ENCODE measurements around the gene NUCB1.
"Not testable (repeated sequence)": the region's sequence is repeated elsewhere in the genome, so short reads cannot be mapped to it uniquely, and the experiment has no call there.

NUCB1 gene

DNA sequence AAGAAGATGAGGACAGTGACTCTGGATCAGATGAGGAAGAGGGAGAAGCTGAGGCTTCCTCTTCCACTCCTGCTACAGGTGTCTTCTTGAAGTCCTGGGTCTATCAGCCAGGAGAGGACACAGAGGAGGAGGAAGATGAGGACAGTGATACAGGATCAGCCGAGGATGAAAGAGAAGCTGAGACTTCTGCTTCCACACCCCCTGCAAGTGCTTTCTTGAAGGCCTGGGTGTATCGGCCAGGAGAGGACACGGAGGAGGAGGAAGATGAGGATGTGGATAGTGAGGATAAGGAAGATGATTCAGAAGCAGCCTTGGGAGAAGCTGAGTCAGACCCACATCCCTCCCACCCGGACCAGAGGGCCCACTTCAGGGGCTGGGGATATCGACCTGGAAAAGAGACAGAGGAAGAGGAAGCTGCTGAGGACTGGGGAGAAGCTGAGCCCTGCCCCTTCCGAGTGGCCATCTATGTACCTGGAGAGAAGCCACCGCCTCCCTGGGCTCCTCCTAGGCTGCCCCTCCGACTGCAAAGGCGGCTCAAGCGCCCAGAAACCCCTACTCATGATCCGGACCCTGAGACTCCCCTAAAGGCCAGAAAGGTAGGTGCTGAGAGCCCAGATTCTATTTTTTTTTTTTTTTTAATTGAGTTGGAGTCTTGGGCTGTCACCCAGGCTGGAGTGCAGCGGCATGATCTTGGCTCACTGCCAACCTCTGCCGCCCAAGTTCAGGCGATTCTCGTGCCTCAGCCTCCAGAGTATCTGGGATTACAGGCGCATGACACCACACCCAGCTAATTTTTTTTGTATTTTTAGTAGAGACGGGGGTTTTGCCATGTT, 25.6 kb upstream of the NUCB1 start:
- DNase-seq (ENCODE audit: low spot score): no peak

DNA sequence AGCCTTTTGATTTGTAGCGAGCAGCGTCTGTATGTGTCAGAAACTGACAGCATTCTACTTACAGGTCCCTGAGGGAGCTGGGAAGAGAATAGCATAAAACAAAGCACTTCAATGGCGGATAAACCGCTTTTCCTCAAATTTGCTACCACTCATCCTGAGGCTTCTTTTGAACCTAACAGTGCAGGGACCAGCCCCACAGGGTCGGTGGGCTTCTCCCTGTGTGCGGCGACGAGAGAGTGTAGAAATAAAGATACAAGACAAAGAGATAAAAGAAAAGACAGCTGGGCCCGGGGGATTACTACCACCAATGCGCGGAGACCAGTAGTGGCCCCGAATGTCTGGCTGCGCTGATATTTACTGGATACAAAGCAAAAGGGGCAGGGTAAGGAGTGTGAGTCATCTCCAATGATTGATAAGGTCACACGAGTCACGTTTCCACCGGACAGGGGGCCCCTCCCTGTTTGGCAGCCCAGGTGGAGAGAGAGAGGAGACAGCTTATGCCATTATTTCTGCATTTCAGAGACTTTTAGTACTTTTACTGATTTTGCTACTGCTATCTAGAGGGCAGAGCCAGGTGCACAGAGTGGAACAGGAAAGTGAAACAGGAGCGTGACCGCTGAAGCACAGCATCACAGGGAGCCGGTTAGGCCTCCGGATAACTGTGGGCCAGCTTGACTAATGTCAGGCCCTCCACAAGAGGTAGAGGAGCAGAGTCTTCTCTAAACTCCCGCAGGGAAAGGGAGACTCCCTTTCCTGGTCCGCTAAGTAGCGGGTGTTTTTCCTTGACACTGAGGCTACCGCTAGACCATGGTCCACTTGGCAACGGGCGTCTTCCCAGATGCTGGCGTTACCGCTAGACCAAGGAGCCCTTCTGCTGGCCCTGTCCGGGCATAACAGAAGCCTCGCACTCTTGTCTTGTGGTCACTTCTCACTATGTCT, 23.8 kb upstream of the NUCB1 start:
- peak; percentile 61 for DNase-seq (ENCODE audit: low spot score)

DNA sequence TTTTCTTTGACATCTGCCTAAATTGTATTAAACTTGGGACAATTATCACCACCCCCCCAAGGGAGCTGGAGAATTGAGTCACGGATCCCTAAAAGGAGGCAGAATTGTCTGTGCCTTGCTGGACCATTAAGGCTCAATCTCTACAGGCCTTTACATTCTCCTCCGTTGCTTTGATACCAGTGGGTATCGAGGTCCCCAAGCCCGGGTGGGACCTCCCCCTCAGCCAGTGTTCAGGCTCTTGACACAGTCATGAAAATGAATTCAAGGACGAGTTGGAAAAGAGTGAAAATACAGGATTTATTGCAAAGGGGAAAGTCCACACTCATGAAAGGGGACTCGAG, 22.3 kb upstream of the NUCB1 start:
- DNase-seq (ENCODE audit: low spot score): no peak

DNA sequence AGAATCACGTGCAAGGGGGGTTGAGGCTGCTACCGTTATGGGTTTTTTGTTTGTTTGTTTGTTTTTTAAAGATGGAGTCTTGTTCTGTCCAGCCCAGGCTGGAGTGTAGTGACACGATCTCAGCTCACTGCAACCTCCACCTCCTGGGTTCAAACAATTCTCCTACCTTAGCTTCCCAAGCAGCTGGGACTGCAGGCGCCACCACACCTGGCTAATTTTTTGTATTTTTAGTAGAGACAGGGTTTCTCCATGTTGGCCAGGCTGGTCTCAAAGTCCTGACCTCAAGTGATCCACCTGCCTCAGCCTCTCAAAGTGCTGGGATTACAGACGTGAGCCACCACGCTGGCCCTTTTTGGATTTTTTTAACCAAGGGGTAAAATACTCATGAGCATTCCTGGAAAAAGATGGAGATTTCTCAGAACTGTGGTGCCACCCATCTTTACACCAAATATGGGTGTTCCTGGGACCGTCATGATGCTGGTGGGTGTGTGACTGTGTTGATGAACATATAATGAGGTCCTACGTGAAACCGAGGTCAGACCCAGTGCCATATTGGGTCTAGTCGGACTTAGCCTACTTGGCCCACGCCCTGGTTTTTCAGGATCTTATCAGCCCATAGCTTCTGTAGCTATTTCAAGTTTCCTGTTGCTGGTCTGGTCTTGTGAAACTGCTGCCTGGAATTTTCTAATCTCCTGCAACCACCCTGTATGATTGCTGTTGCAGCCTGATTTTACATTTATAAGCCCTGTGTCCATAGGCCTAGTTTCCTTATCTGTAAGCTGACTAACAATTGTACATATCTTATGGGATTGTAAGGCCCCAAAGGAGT, 21.7 kb upstream of the NUCB1 start:
- DNase-seq (ENCODE audit: low spot score): peak; percentile 41

DNA sequence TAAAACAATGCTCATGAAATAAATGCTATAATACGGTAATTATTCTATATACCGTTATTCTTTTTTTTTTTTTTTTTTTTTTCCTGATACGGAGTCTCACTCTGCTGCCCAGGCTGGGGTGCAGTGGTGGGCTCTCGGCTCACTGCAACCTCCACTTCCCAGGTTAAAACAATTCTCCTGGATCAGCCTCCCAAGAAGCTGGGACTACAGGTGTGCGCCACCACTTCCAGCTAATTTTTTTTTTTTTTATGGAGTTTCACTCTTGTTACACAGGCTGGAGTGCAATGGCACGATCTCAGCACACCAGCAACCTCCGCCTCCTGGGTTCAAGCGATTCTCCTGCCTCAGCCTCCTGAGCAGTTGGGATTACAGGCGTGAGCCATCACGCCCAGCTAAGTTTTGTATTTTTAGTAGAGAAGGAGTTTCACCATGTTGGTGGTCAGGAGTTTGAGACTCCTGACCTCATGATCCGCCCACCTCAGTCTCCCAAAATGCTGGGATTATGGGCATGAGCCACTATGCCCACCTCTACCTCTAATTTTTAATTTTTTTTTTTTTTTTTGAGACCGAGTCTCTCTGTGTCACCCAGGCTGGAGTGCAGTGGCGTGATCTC, 21.0 kb upstream of the NUCB1 start:
- DNase-seq (ENCODE audit: low spot score): no peak

DNA sequence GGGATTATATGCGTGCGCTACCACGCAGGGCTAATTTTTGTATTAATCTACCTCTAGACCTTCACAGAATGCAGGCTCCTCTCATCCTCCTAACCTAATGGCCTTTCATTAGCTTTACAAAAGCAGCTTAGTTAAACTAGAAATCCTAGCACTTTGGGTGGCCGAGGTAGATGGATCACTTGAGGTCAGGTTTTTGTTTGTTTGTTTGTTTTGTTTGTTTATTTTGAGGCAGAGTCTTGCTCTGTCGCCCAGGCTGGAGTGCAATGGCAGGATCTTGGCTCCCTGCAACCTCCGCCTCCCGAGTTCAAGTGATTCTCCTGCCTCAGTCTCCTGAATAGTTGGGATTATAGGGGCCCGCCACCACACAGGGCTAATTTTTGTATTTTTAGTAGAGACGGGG, 20.4 kb upstream of the NUCB1 start:
- DNase-seq (ENCODE audit: low spot score): not testable (repeated sequence)

DNA sequence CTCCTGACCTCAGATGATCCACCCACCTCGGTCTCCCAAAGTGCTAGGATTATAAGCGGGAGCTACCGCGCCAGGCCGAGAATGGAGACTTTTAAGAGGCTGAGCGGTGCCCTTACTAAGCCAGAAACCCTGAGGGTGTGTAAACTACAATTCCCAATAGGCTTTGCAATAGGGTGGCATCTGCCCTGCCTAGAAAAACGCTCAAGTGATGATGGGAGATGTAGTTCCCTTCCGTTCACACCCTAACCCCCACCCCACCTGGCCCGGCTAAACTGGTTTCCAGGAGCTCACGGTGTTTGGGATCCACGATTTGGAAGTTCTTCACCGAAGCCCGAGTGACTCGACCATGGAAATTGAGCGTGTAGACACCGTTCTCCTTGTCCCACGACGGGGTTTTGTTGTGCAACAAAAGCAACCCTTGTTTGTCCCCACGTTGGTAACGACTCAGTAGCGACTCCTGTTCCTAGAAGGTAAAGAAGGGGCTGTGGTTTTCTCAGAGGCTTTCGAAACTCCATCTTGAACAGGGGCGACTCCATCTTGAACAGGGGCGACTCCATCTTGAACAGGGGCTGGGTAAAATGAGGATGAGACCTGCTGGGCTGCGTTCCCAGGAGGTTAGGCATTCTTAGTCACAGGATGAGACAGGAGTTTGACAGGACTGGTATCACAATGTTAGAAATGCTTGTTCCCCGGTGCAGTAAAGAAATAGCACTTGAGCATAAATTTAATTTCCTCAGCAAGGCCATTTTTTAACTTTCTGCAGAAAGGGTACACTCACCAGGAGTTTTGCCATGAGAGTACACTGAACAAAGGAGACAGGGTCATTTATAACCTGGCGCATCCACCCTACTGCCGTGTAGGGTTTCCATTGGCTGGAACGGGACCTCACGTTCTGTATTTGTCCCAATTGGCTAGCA, 18.1 kb upstream of the NUCB1 start:
- DNase-seq (ENCODE audit: low spot score): peak; percentile 31

DNA sequence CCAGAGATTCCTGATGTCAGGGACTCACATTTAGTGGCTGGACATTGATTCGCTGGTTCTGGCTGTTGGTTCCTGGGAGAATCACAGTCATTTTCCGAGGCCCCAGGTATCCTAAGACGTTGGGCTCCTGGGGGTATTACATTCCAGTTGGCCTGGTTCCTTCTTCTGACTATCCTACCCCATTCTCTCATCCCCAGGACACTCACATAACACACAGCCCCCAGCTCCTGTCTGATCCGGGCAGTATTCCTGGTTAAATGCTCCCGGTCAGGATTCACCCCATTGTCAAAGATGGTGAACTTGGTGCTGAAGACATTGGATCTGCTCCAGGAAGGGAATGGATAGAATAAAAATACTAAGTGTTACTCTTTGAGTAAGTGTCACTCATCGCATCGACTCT, 16.4 kb upstream of the NUCB1 start:
- no peak for DNase-seq (ENCODE audit: low spot score)

DNA sequence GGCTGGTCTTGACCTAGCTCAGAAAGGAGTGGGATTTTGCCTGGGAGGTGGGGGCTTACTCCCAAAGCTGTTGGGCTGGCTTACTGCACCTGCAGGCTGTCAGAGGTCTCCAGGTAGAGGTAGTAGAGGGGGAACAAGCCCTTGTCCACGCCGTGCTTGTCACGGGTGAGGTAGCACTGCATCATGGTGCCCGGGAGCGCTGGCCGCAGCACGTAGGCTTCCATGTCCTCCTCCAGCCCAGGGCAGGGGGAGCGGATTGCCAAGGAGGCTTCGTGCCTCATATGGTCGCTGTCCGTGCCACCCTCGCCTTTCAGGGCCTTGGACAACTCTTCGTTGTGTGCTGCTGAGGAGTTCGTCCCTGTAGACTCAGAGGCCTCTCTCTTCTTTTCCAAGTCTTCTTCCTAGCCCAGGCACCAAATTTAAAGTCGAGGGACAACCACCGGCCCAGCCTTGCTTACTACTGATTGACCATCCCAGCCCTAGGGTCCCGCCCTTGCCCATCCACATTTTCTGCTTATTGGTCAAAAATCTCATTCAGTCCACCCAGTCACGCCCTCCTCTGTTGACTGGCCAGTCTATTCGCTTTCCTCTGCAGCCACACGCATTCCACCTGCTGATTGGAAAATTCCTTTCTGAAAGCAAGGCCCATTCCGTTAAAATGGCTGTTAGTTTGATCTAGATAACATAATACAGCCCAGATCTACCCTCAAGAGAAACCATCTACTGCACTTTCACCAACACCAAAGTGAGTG, 12.1 kb upstream of the NUCB1 start:
- no peak for DNase-seq (ENCODE audit: low spot score)

DNA sequence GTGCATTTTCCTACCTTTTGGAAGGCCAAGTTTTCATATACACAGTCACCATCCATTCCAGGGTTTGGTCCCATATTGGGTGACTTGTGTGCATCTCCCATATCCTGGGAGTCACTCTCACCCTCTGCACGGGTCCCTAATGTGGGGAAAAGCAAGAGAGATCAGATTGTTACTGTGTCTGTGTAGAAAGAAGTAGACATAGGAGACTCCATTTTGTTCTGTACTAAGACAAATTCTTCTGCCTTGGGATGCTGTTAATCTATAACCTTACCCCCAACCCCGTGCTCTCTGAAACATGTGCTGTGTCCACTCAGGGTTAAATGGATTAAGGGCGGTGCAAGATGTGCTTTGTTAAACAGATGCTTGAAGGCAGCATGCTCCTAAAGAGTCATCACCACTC, 10.6 kb upstream of the NUCB1 start:
- not testable (repeated sequence) for DNase-seq (ENCODE audit: low spot score)

DNA sequence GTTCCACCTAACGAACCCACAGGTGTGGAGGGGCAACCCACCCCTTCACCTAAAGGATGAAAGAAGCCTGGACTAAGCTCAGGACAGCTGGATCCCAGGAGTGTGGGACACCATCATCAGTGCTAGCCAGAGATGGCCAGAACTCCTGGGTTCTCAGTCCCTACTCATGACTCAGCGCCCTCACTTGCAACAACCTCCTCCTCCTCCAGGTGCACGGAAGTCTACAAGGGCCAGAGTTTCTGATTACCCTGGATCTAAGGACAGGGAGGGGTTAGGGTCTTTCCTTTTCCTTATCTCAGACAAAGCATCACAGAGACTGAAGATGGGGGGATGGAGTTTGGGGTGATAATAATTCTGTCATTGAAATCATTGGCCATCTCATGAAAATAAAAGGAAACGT, 9.6 kb upstream of the NUCB1 start:
- no peak for DNase-seq (ENCODE audit: low spot score)

DNA sequence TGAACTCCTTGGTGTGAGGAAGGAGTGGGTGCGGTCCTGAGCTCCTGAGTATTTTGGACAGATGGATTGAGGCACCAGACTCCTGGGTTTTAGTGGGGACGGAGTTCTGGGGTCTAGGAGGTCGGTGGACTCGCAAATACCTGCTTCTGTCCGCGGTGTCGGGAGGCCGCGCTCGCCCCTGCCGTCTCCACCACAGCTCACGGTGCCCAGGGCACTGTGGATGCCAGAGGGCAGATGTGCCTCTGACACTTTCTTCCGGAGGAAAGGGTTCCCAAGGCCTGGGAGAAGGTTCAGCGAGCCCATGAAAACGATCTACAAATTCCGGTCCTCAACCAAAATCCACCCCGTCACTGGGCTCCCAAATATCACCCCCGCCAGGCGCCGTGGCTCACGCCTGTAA, 4.9 kb upstream of the NUCB1 start:
- DNase-seq (ENCODE audit: low spot score): no peak

DNA sequence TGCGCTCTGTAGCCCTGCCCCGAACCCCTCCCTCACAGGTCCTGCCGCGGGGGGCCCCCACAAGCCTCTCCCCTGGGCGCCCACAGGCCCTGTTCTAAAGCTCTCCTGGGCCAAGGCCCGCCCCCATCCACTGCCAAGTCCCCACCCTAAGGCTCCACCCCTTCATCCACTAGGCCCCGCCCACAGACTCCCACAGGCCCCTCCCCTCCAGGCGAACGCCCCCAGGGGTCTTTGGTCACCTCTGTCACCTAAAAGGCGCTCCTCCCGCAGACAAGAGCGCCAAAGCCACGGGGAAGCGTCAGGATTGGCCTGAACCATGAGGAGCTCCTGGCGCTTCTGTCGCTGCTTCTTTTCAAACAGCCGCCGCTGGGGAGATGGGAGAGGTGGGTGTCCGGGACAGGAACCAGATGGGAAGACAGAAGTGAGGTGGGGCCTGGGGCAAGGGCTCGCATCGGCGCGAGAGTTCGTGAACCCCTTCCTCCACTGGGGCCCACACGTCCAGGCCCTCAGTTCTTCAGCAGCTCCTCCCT, 3.9 kb upstream of the NUCB1 start:
- peak; percentile 63 for DNase-seq (ENCODE audit: low spot score)

DNA sequence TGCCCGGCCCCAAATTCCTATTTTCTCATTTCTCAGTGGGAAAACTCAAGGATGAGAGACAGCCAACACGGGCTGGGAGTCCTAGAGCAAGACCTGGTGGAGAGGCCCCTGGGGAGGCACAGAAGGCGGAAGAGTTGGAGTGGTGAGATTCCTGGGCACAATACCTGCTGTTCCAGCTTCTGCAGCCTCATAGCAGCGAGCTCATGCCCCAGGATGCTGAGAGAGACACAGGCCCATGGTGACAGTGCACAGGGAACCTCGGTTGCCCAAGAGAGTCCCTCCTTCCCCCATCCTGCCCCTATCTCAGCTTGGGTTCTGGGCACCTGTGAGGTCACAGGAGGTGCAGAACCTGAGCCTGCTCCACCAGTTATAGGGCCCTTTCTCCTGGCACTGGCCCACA, 2.9 kb upstream of the NUCB1 start:
- no peak for DNase-seq (ENCODE audit: low spot score)

DNA sequence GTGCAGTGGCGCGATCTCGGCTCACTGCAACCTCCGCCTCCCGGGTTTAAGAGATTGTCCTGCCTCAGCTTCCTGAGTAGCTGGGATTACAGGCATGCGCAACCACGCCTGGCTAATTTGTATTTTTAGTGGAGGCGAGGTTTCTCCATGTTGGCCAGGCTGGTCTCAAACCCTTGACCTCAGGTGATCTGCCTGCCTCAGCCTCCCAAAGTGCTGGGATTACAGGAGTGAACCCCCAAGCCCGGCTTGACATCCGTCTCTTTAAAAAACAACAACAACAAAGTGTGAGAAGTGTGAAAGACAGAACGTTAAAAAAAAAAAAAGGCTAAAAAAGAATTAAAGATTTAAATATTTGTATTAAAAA, 744 bp upstream of the NUCB1 start:
- not testable (repeated sequence) for DNase-seq (ENCODE audit: low spot score)

DNA sequence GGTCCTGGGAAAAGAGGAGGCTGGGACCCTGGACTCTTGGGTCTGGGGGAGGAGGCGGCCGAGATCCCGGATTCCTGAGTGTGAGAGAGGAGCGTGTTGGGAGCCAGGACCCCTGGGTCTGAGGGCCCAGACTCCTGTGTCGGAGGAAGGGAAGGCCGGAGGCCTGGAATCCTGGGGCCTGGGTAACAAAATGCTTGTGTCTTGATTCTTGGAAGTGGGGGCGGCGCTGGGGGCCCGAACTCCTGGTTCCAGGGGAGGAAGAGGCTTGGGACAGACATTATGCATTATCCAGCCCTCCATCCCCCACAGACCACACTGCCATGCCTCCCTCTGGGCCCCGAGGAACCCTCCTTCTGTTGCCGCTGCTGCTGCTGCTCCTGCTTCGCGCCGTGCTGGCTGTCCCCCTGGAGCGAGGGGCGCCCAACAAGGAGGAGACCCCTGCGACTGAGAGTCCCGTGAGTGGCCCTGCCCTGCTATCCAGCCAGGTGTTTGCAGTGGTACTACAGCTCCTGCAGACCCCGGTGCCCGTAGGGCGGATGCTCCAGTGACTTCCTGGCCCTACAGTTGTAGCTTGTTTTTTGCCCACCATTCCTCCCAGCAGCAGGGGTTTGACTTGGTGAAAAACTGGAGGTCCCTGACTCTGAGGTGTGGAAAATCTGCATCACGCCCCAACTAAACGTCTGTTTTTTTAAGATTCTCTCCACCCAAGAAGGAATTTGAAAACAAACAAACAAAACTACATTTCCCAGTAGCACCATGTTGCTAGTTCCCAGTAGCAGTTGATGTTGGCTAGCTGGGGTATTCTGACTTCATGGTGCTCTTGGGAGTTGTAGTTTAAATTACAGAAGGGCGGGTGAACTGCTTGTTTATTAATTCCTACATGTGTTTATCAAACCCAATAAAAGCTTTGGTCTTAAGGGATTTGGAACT, 630 bp downstream of the NUCB1 start:
- DNase-seq (ENCODE audit: low spot score): peak; percentile 61

DNA sequence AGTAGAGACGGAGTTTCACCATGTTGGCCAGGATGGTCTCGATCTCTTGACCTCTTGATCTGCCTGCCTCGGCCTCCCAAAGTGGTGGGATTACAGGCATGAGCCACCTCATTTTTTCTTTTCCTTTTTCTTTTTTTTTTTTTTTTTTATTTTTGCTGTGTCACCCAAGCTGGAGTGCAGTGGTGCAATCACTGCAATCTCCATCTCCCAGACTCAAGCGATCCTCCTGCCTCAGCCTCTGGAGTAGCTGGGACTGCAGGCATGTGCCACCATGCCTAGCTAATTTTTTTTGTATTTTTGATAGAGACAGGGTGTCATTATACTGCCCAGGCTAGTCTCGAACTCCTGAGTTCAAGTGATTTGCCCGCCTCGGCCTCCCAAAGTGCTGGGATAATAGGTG, 2.2 kb downstream of the NUCB1 start:
- DNase-seq (ENCODE audit: low spot score): not testable (repeated sequence)

DNA sequence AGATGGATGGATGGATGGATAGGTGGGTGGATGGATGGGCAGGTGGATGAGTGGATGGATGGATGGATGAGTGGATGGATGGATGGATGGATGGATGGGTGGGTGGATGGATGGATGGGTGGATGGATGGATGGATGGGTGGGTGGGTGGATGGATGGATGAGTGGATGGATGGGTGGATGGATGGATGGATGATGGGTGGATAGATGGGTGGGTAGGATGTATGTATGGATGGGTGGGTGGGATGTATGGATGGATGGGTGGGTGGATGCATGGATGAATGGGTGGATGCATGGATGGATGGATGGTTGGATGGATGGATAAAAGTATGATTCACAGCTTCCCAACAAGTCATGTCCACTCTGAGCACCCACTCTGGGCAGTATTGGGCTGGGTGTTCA, 3.7 kb downstream of the NUCB1 start:
- DNase-seq (ENCODE audit: low spot score): not testable (repeated sequence)

DNA sequence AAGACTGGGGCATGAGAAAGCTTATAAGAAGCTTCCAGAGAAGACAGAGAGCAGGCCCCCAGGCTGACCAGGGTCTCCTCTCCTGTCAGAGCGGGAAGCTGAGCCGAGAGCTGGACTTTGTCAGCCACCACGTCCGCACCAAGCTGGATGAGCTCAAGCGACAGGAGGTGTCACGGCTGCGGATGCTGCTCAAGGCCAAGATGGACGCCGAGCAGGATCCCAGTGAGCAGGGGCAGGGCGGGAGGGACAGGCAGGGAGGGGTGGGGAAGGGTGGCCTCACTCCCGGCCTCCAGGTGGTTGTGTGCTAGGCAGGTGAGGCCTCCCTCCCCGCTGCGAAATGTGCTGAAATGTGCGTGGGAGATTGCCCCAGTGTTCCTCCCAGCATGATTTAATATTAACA, 5.6 kb downstream of the NUCB1 start:
- DNase-seq (ENCODE audit: low spot score): no peak
